ENCODE results near the gene DRD3.

Gene DRD3

DNA sequence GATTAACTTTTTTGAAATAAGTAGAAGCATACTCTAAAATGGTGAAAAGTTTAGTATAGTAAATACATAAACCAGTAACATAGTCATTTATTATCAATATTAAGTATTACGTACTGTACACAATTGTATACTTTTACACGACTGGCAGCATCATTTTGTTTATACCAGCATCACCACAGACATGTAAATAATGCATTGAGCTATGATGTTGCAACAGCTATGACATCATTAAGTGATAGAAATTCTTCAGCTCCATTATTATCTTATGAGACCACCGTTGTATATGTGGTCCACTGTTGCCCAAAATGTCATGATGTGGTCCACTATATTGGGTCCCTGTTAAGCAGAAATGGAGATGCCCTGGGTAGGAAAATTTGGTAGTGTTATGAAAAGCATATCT, 51.3 kb downstream of the DRD3 start:
- Histone ChIP-seq H2BK5ac (ENCODE audit: low read depth, low read length, poor library complexity, severe bottlenecking) (no peak overlapping the region), H3K79me1 (replicated peaks; ENCODE audit: low read length, poor library complexity, severe bottlenecking) (no peaks in the 10 kb centered on the region), H3K18ac (ENCODE audit: low read depth in 1 of 2, low read length in 2 of 2) (no peak overlapping the region), H3K4me2 (ENCODE audit: low read length, poor library complexity, severe bottlenecking) (no peak overlapping the region), H3K14ac (ENCODE audit: low read length in 2 of 2) (no peak overlapping the region), H4K8ac (ENCODE audit: low read length) (no peak overlapping the region), H3K36me3 (ENCODE audit: control insufficient read depth in 1 of 2, insufficient read depth in 2 of 2, low read depth in 1 of 2, low read length in 2 of 2) (no peaks in the 10 kb centered on the region), H4K91ac (ENCODE audit: low read length) (no peak overlapping the region), H2AFZ (ENCODE audit: low read depth, low read length) (no peak overlapping the region), H3K4ac (ENCODE audit: low read depth in 1 of 2, low read length in 2 of 2) (no peak overlapping the region), H3K23ac (ENCODE audit: low read length in 2 of 2) (no peak overlapping the region), H3K27ac (ENCODE audit: low read length, poor library complexity, severe bottlenecking) (no peak overlapping the region), H2BK12ac (ENCODE audit: low read length in 2 of 2) (no peak overlapping the region), H2BK15ac (ENCODE audit: low read depth, poor library complexity, severe bottlenecking) (no peak overlapping the region), H3K4me3 (ENCODE audit: insufficient read depth in 1 of 2, low read depth in 1 of 2, low read length in 2 of 2) (no peak overlapping the region), H3K4me1 (ENCODE audit: control insufficient read depth, insufficient read depth, low read depth, low read length) (no peaks in the 10 kb centered on the region), H2BK120ac (ENCODE audit: low read depth, low read length) (no peak overlapping the region), H3K27me3 (ENCODE audit: control insufficient read depth in 1 of 2, insufficient read depth in 1 of 2, low read length in 2 of 2) (no peaks in the 10 kb centered on the region), H2AK5ac (ENCODE audit: low read length, severe bottlenecking) (no peak overlapping the region), H3K9me3 (ENCODE audit: control insufficient read depth, low read length) (no peaks in the 10 kb centered on the region), H3K9ac (ENCODE audit: low read length) (no peak overlapping the region)
- 31% methylated on average over 1 of the region's 3 CpGs for WGBS
- peak; percentile 86 for DNase-seq

GRCh38 chr3:114126461-114126860, 52.4 kb downstream of the DRD3 start:
- Histone ChIP-seq H3K9me3 (ENCODE audit: control insufficient read depth, low read length) (no peaks in the 10 kb centered on the region), H3K36me3 (ENCODE audit: control insufficient read depth in 1 of 2, insufficient read depth in 2 of 2, low read depth in 1 of 2, low read length in 2 of 2) (no peaks in the 10 kb centered on the region), H3K79me1 (replicated peaks; ENCODE audit: low read length, poor library complexity, severe bottlenecking) (no peaks in the 10 kb centered on the region), H2BK12ac (ENCODE audit: low read length in 2 of 2) (no peak overlapping the region), H2AFZ (ENCODE audit: low read depth, low read length) (no peak overlapping the region), H2BK120ac (ENCODE audit: low read depth, low read length) (peak overlapping the region; percentile 67), H4K8ac (ENCODE audit: low read length) (no peak overlapping the region), H3K14ac (ENCODE audit: low read length in 2 of 2) (no peak overlapping the region), H2BK5ac (ENCODE audit: low read depth, low read length, poor library complexity, severe bottlenecking) (no peak overlapping the region), H3K27ac (ENCODE audit: low read length, poor library complexity, severe bottlenecking) (no peak overlapping the region), H3K18ac (ENCODE audit: low read depth in 1 of 2, low read length in 2 of 2) (peak overlapping the region in 1 of 2 experiments; percentile 65), H3K4me3 (ENCODE audit: insufficient read depth in 1 of 2, low read depth in 1 of 2, low read length in 2 of 2) (no peak overlapping the region), H2AK5ac (ENCODE audit: low read length, severe bottlenecking) (no peak overlapping the region), H3K4me2 (ENCODE audit: low read length, poor library complexity, severe bottlenecking) (no peak overlapping the region), H3K4ac (ENCODE audit: low read depth in 1 of 2, low read length in 2 of 2) (peak overlapping the region in 1 of 2 experiments; percentile 8), H3K9ac (ENCODE audit: low read length) (no peak overlapping the region), H3K27me3 (ENCODE audit: control insufficient read depth in 1 of 2, insufficient read depth in 1 of 2, low read length in 2 of 2) (no peaks in the 10 kb centered on the region), H2BK15ac (ENCODE audit: low read depth, poor library complexity, severe bottlenecking) (no peak overlapping the region), H3K4me1 (ENCODE audit: control insufficient read depth, insufficient read depth, low read depth, low read length) (peaks cover 2% of the 10 kb centered on the region), H4K91ac (ENCODE audit: low read length) (no peak overlapping the region), H3K23ac (ENCODE audit: low read length in 2 of 2) (no peak overlapping the region)
- no CpG with 5 or more reads among the region's 1 CpG for WGBS
- DNase-seq = no peak

DNA sequence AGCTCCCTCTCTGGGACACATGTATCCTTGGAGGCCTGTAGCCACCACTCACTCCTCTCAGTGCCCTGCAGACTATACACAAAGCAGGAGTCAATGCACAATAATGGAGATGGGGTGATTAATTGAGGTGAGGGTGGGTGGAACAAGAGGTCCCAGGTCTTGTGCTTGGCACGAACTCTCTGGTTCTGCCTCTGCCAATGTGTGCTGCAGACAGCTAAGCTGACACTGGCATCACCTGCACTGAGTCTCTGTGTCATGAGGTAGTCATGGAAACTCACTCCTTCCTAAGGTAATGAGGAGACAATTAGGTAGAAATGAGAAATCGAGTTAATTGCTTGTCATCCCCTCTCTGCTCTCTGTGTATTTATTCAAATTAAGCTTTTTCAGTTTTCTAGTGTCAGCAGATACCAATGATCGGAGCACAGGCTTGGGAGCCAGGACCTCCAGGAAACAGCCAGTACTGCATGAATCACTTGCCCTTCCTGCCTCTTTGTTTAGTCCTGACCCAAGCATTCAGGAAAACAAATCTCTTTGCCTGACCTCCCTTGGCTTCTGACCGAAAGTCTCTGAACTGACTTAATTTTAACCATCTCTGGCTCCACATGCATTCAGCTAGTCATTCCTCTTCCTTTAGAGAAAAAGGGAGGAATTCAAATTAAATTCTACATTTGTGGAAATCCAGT, 56.7 kb downstream of the DRD3 start:
- H2BK120ac ChIP-seq (ENCODE audit: low read depth, low read length) = peak overlapping the region; percentile 21
- H3K18ac ChIP-seq (ENCODE audit: low read depth in 1 of 2, low read length in 2 of 2) = peak overlapping the region; percentile 44 to 89
- no peak overlapping the region for H3K14ac ChIP-seq (ENCODE audit: low read length in 2 of 2)
- H2BK5ac ChIP-seq (ENCODE audit: low read depth, low read length, poor library complexity, severe bottlenecking) = no peak overlapping the region
- no peak overlapping the region for H3K23ac ChIP-seq (ENCODE audit: low read length in 2 of 2)
- peak overlapping the region; percentile 44 for H2BK15ac ChIP-seq (ENCODE audit: low read depth, poor library complexity, severe bottlenecking)
- H4K8ac ChIP-seq (ENCODE audit: low read length) = peak overlapping the region; percentile 41
- no peak overlapping the region for H2AK5ac ChIP-seq (ENCODE audit: low read length, severe bottlenecking)
- H3K4ac ChIP-seq (ENCODE audit: low read depth in 1 of 2, low read length in 2 of 2) = peak overlapping the region; percentile 45 to 96
- no peaks in the 10 kb centered on the region for H3K36me3 ChIP-seq (ENCODE audit: control insufficient read depth in 1 of 2, insufficient read depth in 2 of 2, low read depth in 1 of 2, low read length in 2 of 2)
- H3K9ac ChIP-seq (ENCODE audit: low read length) = no peak overlapping the region
- H3K27ac ChIP-seq (ENCODE audit: low read length, poor library complexity, severe bottlenecking) = no peak overlapping the region
- H2AFZ ChIP-seq (ENCODE audit: low read depth, low read length) = no peak overlapping the region
- no peaks in the 10 kb centered on the region for H3K79me1 ChIP-seq (replicated peaks; ENCODE audit: low read length, poor library complexity, severe bottlenecking)
- no peaks in the 10 kb centered on the region for H3K27me3 ChIP-seq (ENCODE audit: control insufficient read depth in 1 of 2, insufficient read depth in 1 of 2, low read length in 2 of 2)
- no peak overlapping the region for H3K4me3 ChIP-seq (ENCODE audit: insufficient read depth in 1 of 2, low read depth in 1 of 2, low read length in 2 of 2)
- H3K4me2 ChIP-seq (ENCODE audit: low read length, poor library complexity, severe bottlenecking) = no peak overlapping the region
- H4K91ac ChIP-seq (ENCODE audit: low read length) = peak overlapping the region; percentile 87
- 33% methylated on average over 2 of the region's 4 CpGs for WGBS
- H2BK12ac ChIP-seq (ENCODE audit: low read length in 2 of 2) = peak overlapping the region; percentile 75 to 98
- H3K4me1 ChIP-seq (ENCODE audit: control insufficient read depth, insufficient read depth, low read depth, low read length) = peaks cover 2% of the 10 kb centered on the region
- no peaks in the 10 kb centered on the region for H3K9me3 ChIP-seq (ENCODE audit: control insufficient read depth, low read length)
- peak; percentile 73 for DNase-seq

- Histone ChIP-seq H2AK5ac (ENCODE audit: low read length, severe bottlenecking) (no peak overlapping the region), H3K18ac (ENCODE audit: low read depth in 1 of 2, low read length in 2 of 2) (no peak overlapping the region), H3K79me1 (replicated peaks; ENCODE audit: low read length, poor library complexity, severe bottlenecking) (no peaks in the 10 kb centered on the region), H3K23ac (ENCODE audit: low read length in 2 of 2) (no peak overlapping the region), H3K4ac (ENCODE audit: low read depth in 1 of 2, low read length in 2 of 2) (no peak overlapping the region), H4K8ac (ENCODE audit: low read length) (no peak overlapping the region), H3K4me3 (ENCODE audit: insufficient read depth in 1 of 2, low read depth in 1 of 2, low read length in 2 of 2) (no peak overlapping the region), H2BK15ac (ENCODE audit: low read depth, poor library complexity, severe bottlenecking) (no peak overlapping the region), H3K4me2 (ENCODE audit: low read length, poor library complexity, severe bottlenecking) (no peak overlapping the region), H2BK120ac (ENCODE audit: low read depth, low read length) (no peak overlapping the region), H4K91ac (ENCODE audit: low read length) (no peak overlapping the region), H3K9ac (ENCODE audit: low read length) (no peak overlapping the region), H3K27ac (ENCODE audit: low read length, poor library complexity, severe bottlenecking) (no peak overlapping the region), H2AFZ (ENCODE audit: low read depth, low read length) (no peak overlapping the region), H2BK5ac (ENCODE audit: low read depth, low read length, poor library complexity, severe bottlenecking) (no peak overlapping the region), H3K36me3 (ENCODE audit: control insufficient read depth in 1 of 2, insufficient read depth in 2 of 2, low read depth in 1 of 2, low read length in 2 of 2) (no peaks in the 10 kb centered on the region), H2BK12ac (ENCODE audit: low read length in 2 of 2) (peak overlapping the region in 1 of 2 experiments; percentile 38), H3K27me3 (ENCODE audit: control insufficient read depth in 1 of 2, insufficient read depth in 1 of 2, low read length in 2 of 2) (no peaks in the 10 kb centered on the region), H3K4me1 (ENCODE audit: control insufficient read depth, insufficient read depth, low read depth, low read length) (peaks cover 2% of the 10 kb centered on the region), H3K9me3 (ENCODE audit: control insufficient read depth, low read length) (no peaks in the 10 kb centered on the region), H3K14ac (ENCODE audit: low read length in 2 of 2) (no peak overlapping the region)
- peak; percentile 20 for DNase-seq
- WGBS = 78% methylated on average over 3 of the region's 3 CpGs
Measured at GRCh38 chr3:114120211-114120610, 58.6 kb downstream of the DRD3 start.
